ENCODE data around the gene RRAS2.

DNA sequence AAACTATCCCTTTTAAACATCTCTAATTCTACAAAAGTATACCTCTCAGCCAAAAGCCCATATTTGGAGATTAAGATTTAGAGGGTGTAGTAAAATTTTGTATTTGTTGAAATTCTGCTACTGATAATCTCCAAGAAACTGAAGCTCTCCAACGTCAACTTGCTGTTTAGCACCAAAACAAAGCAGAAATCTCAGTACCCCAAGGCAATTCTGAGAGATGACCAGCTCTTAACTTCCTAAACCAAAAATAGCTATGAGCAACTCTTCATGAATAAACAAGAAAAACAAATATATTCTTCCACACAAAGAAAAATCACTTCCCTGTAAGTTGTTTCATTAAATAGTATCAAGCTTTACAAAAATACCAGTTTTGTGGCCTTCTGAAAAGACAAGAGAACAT lies 13.3 kb downstream of the RRAS2 start:
- TF ChIP-seq, protein P1, sequence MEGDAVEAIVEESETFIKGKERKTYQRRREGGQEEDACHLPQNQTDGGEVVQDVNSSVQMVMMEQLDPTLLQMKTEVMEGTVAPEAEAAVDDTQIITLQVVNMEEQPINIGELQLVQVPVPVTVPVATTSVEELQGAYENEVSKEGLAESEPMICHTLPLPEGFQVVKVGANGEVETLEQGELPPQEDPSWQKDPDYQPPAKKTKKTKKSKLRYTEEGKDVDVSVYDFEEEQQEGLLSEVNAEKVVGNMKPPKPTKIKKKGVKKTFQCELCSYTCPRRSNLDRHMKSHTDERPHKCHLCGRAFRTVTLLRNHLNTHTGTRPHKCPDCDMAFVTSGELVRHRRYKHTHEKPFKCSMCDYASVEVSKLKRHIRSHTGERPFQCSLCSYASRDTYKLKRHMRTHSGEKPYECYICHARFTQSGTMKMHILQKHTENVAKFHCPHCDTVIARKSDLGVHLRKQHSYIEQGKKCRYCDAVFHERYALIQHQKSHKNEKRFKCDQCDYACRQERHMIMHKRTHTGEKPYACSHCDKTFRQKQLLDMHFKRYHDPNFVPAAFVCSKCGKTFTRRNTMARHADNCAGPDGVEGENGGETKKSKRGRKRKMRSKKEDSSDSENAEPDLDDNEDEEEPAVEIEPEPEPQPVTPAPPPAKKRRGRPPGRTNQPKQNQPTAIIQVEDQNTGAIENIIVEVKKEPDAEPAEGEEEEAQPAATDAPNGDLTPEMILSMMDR (IDR thresholded peaks at IDR 0.05; ENCODE audit: insufficient read depth, low read length), result no peak
- TF ChIP-seq POLR2AphosphoS5 (IDR thresholded peaks at IDR 0.05; ENCODE audit: low read depth), result no peak

Measured in HL-60 (cell line).